ENCODE data around the gene ZCCHC4. TPM values are rescaled to one million over a fixed set of nuclear protein-coding genes. Genes with fewer than 3 reads are reported as not detected.

The ZCCHC4 gene
- total and polyA plus RNA-seq, 2 experiments from 2014 or later = 4.7 to 9.1 TPM

DNA sequence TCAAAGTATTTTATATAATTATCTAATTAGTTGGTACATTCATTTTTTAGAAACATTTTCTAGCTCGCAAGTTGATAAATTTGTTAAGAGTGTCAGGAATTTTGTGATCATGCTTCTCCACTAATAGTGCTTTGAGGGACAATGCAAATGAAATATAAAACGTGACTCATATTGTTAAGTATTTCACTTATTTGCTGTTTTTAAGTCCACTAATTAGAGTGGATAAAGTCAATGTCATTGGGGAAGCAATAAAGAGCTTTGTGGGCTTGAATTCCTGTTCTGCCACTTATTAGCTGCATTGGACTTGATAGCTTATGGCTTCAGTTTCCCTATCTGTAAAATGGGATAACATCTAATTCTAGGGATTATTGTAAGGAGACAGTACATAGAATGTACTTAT, 38.0 kb downstream of the ZCCHC4 start:
- no peak overlapping the region for H2AFZ ChIP-seq
- H4K20me1 ChIP-seq (ENCODE audit: insufficient read depth, poor library complexity, severe bottlenecking) = no peaks in the 10 kb centered on the region
- no peaks in the 10 kb centered on the region for H3K4me1 ChIP-seq (ENCODE audit: insufficient read depth)
- no peaks in the 10 kb centered on the region for H3K36me3 ChIP-seq (replicated peaks; ENCODE audit: insufficient read depth, low read depth)
- no peak overlapping the region for H3K27ac ChIP-seq
- TF ChIP-seq, protein P1, sequence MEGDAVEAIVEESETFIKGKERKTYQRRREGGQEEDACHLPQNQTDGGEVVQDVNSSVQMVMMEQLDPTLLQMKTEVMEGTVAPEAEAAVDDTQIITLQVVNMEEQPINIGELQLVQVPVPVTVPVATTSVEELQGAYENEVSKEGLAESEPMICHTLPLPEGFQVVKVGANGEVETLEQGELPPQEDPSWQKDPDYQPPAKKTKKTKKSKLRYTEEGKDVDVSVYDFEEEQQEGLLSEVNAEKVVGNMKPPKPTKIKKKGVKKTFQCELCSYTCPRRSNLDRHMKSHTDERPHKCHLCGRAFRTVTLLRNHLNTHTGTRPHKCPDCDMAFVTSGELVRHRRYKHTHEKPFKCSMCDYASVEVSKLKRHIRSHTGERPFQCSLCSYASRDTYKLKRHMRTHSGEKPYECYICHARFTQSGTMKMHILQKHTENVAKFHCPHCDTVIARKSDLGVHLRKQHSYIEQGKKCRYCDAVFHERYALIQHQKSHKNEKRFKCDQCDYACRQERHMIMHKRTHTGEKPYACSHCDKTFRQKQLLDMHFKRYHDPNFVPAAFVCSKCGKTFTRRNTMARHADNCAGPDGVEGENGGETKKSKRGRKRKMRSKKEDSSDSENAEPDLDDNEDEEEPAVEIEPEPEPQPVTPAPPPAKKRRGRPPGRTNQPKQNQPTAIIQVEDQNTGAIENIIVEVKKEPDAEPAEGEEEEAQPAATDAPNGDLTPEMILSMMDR (IDR thresholded peaks at IDR 0.05; ENCODE audit: poor library complexity) = no peak
- TF ChIP-seq EZH2 (IDR thresholded peaks at IDR 0.05; ENCODE audit: borderline replicate concordance) (no peak), EZH2phosphoT487 (IDR thresholded peaks at IDR 0.05; ENCODE audit: low read depth, severe bottlenecking, unreplicated experiment) (no peak)
- no peak for DNase-seq (ENCODE audit: low spot score)
- no peak overlapping the region for H3K4me2 ChIP-seq
- H3K9me3 ChIP-seq (ENCODE audit: low read depth) = no peaks in the 10 kb centered on the region
- 94% methylated on average over 2 of the region's 2 CpGs for WGBS (ENCODE audit: low lambda C conversion rate, missing lambda C conversion rate)
- H3K79me2 ChIP-seq = no peaks in the 10 kb centered on the region
- no peak overlapping the region for H3K4me3 ChIP-seq
- H3K9me2 ChIP-seq (replicated peaks; ENCODE audit: insufficient read depth) = no peaks in the 10 kb centered on the region
- H3K27me3 ChIP-seq = no peaks in the 10 kb centered on the region

DNA sequence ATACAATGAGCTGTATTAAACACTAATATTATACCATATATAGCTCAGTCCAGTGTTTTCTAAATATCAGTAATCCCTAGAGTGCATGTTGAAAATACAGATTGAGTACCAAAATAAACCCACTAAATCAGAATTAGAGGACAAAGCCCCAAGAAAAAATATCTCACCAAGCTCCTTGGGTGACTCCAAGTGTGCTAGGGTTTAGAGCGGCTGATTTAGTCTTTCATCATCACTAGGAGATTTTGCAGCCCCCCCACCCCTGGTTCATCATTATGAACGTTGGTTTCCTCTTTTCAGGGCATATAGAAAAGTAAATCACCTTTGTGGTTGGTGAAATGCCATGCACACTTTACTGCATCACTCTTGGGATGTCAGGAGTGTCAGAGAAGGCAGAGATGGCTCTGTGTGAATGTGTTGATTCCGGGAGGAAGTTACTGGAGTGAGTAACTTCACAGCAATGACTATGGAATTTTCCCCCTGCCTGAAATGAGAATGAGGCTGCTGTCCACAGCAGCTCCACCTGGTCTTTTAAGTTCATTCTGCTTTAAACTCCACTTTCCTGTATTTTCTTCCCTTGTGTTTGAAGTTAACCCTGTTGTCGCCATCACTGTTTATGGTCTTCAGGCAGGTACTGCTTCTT, 39.3 kb downstream of the ZCCHC4 start:
- Histone ChIP-seq H3K4me1 (ENCODE audit: insufficient read depth) (no peaks in the 10 kb centered on the region), H3K27me3 (no peaks in the 10 kb centered on the region), H3K4me3 (no peak overlapping the region), H3K9me2 (replicated peaks; ENCODE audit: insufficient read depth) (no peaks in the 10 kb centered on the region), H3K79me2 (no peaks in the 10 kb centered on the region), H3K36me3 (replicated peaks; ENCODE audit: insufficient read depth, low read depth) (no peaks in the 10 kb centered on the region), H3K4me2 (no peak overlapping the region), H3K27ac (no peak overlapping the region), H3K9me3 (ENCODE audit: low read depth) (no peaks in the 10 kb centered on the region), H4K20me1 (ENCODE audit: insufficient read depth, poor library complexity, severe bottlenecking) (no peaks in the 10 kb centered on the region), H2AFZ (no peak overlapping the region)
- TF ChIP-seq, protein P1 (IDR thresholded peaks at IDR 0.05; ENCODE audit: poor library complexity) = no peak
- TF ChIP-seq EZH2phosphoT487 (IDR thresholded peaks at IDR 0.05; ENCODE audit: low read depth, severe bottlenecking, unreplicated experiment) = no peak
- TF ChIP-seq EZH2 (IDR thresholded peaks at IDR 0.05; ENCODE audit: borderline replicate concordance) = no peak
- no peak for DNase-seq (ENCODE audit: low spot score)
- WGBS (ENCODE audit: low lambda C conversion rate, missing lambda C conversion rate) = 74% methylated on average over 4 of the region's 4 CpGs

DNA sequence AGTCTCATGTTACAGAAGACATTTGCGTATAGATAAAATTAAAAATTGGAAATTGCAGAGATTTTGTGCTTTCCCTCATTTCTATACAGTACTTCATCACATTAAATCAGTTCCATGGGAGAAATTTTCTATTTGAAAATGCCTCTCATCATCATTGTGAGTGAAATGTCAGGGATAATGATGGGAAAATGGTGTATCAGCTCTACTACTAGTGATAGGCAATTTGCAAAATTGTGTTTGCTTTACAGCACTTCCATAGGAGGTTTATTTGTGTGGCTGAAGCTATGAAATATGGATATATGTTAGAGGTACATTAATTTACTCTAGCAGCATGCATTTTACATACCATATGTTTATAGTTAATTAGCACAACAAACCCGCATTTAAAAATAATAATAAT, 43.5 kb downstream of the ZCCHC4 start:
- WGBS (ENCODE audit: low lambda C conversion rate, missing lambda C conversion rate) = 100% methylated on average over 2 of the region's 2 CpGs
- TF ChIP-seq EZH2 (IDR thresholded peaks at IDR 0.05; ENCODE audit: borderline replicate concordance) = no peak
- no peak for TF ChIP-seq EZH2phosphoT487 (IDR thresholded peaks at IDR 0.05; ENCODE audit: low read depth, severe bottlenecking, unreplicated experiment)
- TF ChIP-seq, protein P1 (IDR thresholded peaks at IDR 0.05; ENCODE audit: poor library complexity) = no peak
- DNase-seq (ENCODE audit: low spot score) = no peak

More for the DNA sequence above, 43.5 kb downstream of the ZCCHC4 start:
- H3K27ac ChIP-seq = no peak overlapping the region
- H3K36me3 ChIP-seq (replicated peaks; ENCODE audit: insufficient read depth, low read depth) = no peaks in the 10 kb centered on the region
- no peak overlapping the region for H2AFZ ChIP-seq
- no peaks in the 10 kb centered on the region for H4K20me1 ChIP-seq (ENCODE audit: insufficient read depth, poor library complexity, severe bottlenecking)
- no peaks in the 10 kb centered on the region for H3K4me1 ChIP-seq (ENCODE audit: insufficient read depth)
- no peaks in the 10 kb centered on the region for H3K79me2 ChIP-seq
- H3K9me2 ChIP-seq (replicated peaks; ENCODE audit: insufficient read depth) = no peaks in the 10 kb centered on the region
- no peaks in the 10 kb centered on the region for H3K9me3 ChIP-seq (ENCODE audit: low read depth)
- H3K27me3 ChIP-seq = no peaks in the 10 kb centered on the region
- no peak overlapping the region for H3K4me2 ChIP-seq
- no peak overlapping the region for H3K4me3 ChIP-seq
